NCI-H2227 (cell line): ENCODE data around the gene KCNE3.

ENCODE experiments used
- DNase-seq: peaks from one replicate; lab custom pipeline; 2025; ENCODE audit not compliant: unreplicated experiment; lab: John Stamatoyannopoulos, UW

KCNE3 gene

GRCh38 chr11:74471668-74472429 is 4.5 kb upstream of the KCNE3 start:
- no peak for DNase-seq

GRCh38 chr11:74471037-74471436 is 3.7 kb upstream of the KCNE3 start:
- DNase-seq, result no peak

- DNase-seq, result no peak
Observed at GRCh38 chr11:74470526-74470925, 3.2 kb upstream of the KCNE3 start.

GRCh38 chr11:74468936-74469335 is 1.6 kb upstream of the KCNE3 start:
- DNase-seq, result no peak

GRCh38 chr11:74468521-74468920 is 1.2 kb upstream of the KCNE3 start:
- DNase-seq, result no peak

- DNase-seq, result no peak
Observed at GRCh38 chr11:74468058-74468457, 709 bp upstream of the KCNE3 start.

GRCh38 chr11:74465291-74465708 is 2.0 kb downstream of the KCNE3 start:
- DNase-seq, result no peak

- no peak for DNase-seq
Observed at GRCh38 chr11:74464746-74465145, 2.6 kb downstream of the KCNE3 start.

- DNase-seq, result no peak
Observed at GRCh38 chr11:74463216-74463615, 4.1 kb downstream of the KCNE3 start.

GRCh38 chr11:74462631-74463030 is 4.7 kb downstream of the KCNE3 start:
- no peak for DNase-seq

GRCh38 chr11:74462009-74462408 is 5.3 kb downstream of the KCNE3 start:
- no peak for DNase-seq

- DNase-seq, result no peak
Observed at GRCh38 chr11:74460481-74461154, 6.7 kb downstream of the KCNE3 start.

GRCh38 chr11:74460065-74460464 is 7.3 kb downstream of the KCNE3 start:
- DNase-seq, result no peak

- no peak for DNase-seq
Observed at GRCh38 chr11:74459584-74459983, 7.8 kb downstream of the KCNE3 start.

- no peak for DNase-seq
Observed at GRCh38 chr11:74457356-74457755, 10.0 kb downstream of the KCNE3 start.

GRCh38 chr11:74453373-74453975 is 13.9 kb downstream of the KCNE3 start:
- DNase-seq, result peak; percentile 68

GRCh38 chr11:74452366-74452765 is 15.0 kb downstream of the KCNE3 start:
- no peak for DNase-seq

GRCh38 chr11:74450318-74450717 is 17.0 kb downstream of the KCNE3 start:
- DNase-seq, result no peak

GRCh38 chr11:74449369-74449931 is 17.9 kb downstream of the KCNE3 start:
- peak; percentile 90 for DNase-seq

- DNase-seq, result no peak
Observed at GRCh38 chr11:74447720-74448119, 19.6 kb downstream of the KCNE3 start.

- DNase-seq, result no peak
Observed at GRCh38 chr11:74446532-74446938, 20.8 kb downstream of the KCNE3 start.
